ENCODE results near the gene TMEM179. TPM values are rescaled to one million over a fixed set of nuclear protein-coding genes. Genes with fewer than 3 reads are reported as not detected.

TMEM179 gene
- total RNA-seq, 2 donors from 2014 or later: 0.46 TPM; not detected in 1

DNA sequence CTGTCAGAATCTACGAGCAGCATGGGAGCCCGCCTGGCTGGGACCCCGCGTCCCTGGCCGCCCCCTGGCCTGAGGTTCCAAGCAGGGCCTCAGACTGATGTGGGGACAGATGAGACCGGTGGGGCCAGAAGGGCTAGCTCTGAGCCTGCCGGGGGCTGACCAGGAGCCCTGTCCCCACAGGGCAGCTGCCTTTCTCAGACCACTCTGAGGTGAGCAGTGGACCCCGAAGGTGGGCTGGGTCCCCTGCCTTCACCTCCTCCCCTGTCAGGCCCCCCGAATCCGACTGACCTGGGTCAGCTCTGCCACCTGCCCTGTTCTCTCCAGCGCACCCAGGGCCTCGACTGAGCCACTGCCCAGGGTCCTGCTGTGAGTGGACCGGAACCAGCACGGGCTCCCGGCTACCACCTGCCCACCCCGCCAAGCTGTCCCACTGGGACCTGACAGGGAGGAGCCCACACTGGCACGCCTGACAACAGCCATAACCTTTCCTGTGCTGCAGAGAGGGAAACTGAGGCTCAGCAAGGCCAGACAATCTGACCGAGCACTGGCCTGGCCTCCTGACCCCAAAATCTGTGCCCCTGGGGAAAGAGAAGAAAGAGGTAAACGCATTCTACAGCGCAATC is 29.7 kb upstream of the TMEM179 start:
- Mint-ChIP-seq H3K36me3 (ENCODE audit: insufficient read depth in 2 of 2) (peaks cover 0 to 2% of the 10 kb centered on the region in 2 donors), H3K9me3 (no peaks in the 10 kb centered on the region), H3K4me1 (ENCODE audit: low read depth) (no peaks in the 10 kb centered on the region), H3K27me3 (ENCODE audit: low read depth) (no peaks in the 10 kb centered on the region), H3K4me3 (no peak overlapping the region), H3K27ac (no peak overlapping the region)
- DNase-seq: no peak
- ATAC-seq (replicated peaks in 1 of 2): no peak

DNA sequence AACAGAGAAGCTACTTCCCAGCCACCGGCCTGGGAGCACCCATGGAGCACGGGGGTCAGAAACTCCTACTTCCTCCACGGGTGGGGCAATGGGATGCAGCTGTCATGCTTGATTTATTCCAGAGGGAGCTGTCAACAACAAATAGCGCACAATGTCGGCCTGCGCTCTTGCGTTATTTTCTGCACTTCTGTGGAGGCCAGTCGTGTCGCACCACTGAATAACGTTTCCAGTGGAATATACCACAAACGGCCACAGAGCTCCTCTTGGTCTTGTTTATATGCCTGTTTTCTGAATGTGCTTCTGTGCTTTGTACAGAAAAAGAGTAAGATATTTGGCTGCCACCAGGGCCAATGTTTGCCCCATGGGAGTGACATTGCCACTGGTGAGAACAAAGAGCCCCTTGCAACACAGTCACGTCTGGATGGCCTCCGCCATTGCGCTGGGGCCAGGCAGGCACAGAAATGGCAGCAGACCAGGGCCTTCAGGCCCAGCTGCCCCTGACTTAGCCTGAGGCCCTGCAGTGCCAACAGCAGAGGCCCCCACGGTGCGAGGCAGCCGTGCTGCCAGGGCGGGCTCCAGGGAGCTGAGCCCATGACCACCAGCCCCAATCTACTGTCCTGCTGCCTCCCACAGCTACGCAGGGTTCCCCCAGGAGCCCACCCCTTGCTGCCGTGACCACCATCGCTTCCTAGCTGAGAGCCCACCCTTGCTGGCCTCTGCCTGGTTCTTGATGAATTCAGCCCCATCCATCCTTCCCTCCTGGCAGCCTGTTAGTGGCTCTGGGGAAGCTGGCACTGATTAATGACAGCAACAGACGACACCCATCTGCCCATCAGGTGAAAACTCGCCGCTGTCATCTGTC is 28.9 kb upstream of the TMEM179 start:
- H3K36me3 Mint-ChIP-seq (ENCODE audit: insufficient read depth in 2 of 2): peaks cover 3 to 6% of the 10 kb centered on the region in 2 donors
- no peak overlapping the region for H3K27ac Mint-ChIP-seq
- no peaks in the 10 kb centered on the region for H3K4me1 Mint-ChIP-seq (ENCODE audit: low read depth)
- H3K4me3 Mint-ChIP-seq: no peak overlapping the region
- ATAC-seq (replicated peaks in 1 of 2): no peak
- H3K27me3 Mint-ChIP-seq (ENCODE audit: low read depth): no peaks in the 10 kb centered on the region
- no peak for DNase-seq
- peaks cover 0 to 4% of the 10 kb centered on the region in 2 donors for H3K9me3 Mint-ChIP-seq

DNA sequence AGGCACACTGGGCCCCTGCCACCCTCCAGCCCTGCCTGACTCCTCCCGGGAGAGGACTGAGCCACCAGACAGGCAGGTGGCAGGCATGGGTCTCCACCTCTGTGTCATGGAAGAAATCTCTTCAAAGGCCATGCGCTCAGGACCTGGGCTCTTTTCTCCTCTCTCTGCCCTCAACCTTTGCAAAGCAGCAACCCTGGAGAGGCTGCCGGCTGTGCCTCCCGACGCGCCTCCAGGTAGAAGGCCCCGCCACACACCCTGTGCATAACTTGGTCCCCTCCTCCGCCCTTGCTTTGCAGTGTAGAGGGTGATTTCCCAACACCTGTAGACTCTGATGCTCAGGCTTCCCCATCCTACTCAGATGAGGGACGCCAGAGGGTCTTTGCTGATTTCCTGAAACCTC is 28.2 kb upstream of the TMEM179 start:
- Mint-ChIP-seq H3K27me3 (ENCODE audit: low read depth) (no peaks in the 10 kb centered on the region), H3K9me3 (peaks cover 0 to 7% of the 10 kb centered on the region in 2 donors), H3K36me3 (ENCODE audit: insufficient read depth in 2 of 2) (peaks cover 3 to 10% of the 10 kb centered on the region in 2 donors), H3K27ac (no peak overlapping the region), H3K4me3 (no peak overlapping the region), H3K4me1 (ENCODE audit: low read depth) (no peaks in the 10 kb centered on the region)
- ATAC-seq (replicated peaks in 1 of 2) (no peak), DNase-seq (no peak)

DNA sequence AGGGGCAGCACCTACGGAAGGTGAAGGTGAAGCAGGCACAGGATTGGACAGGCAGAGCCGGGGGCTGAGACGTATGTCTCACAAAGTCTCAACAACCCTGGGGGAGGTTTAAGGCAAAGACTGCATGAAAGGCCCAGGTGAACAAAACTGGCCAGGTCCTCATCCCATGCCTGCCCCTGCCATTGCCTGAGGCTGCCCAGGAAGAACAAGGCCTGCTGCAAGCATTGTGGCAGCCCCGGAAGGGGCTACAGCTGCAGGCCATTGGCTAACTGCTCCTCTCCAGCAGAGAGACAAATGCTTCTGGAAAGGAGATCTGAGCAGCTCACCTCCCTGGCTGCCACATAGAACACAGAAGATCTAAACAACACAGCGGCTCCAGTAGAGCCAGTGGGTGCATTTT is 20.4 kb upstream of the TMEM179 start:
- peaks cover 6 to 13% of the 10 kb centered on the region in 2 donors for H3K9me3 Mint-ChIP-seq
- H3K36me3 Mint-ChIP-seq (ENCODE audit: insufficient read depth in 2 of 2): peaks cover 4 to 13% of the 10 kb centered on the region in 2 donors
- H3K4me3 Mint-ChIP-seq: no peak overlapping the region
- no peak for ATAC-seq (replicated peaks in 1 of 2)
- H3K27ac Mint-ChIP-seq: no peak overlapping the region
- DNase-seq: no peak
- H3K27me3 Mint-ChIP-seq (ENCODE audit: low read depth): peaks cover 14% of the 10 kb centered on the region
- no peaks in the 10 kb centered on the region for H3K4me1 Mint-ChIP-seq (ENCODE audit: low read depth)

DNA sequence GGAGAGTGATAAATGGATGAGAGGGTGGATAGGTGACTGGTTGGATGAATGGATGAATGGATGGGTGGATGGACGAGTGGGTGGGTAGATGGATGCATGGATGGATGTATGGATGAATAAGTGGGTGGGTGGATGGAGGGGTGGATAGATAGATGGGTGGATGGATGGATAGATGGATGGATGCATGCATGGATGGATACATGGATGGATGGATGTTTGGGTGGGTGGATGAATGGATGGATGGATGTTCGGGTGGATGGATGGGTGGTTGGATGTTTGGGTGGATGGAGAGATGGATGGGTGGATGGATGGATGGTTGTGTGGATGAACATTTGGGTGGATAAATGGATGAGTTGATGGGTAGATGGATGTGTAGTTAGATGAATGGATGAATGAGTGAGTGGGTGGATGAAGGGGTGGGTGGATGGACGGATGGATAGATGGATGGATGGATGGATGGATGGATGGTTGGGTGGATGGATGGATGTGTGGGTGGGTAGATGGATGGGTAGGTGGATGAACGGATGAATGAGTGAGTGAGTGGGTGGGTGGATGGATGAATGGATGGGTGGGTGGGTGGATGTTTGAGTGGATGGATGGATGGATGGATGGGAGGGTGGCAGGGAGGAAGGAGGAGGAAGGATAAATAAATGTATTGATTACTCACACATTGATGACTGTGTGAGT is 9.7 kb upstream of the TMEM179 start:
- Mint-ChIP-seq H3K9me3 (peaks cover 2 to 4% of the 10 kb centered on the region in 2 donors), H3K36me3 (ENCODE audit: insufficient read depth in 2 of 2) (no peaks in the 10 kb centered on the region), H3K4me3 (no peak overlapping the region), H3K27me3 (ENCODE audit: low read depth) (peaks cover 34% of the 10 kb centered on the region), H3K27ac (no peak overlapping the region), H3K4me1 (ENCODE audit: low read depth) (no peaks in the 10 kb centered on the region)
- no peak for DNase-seq
- ATAC-seq (replicated peaks in 1 of 2): no peak

DNA sequence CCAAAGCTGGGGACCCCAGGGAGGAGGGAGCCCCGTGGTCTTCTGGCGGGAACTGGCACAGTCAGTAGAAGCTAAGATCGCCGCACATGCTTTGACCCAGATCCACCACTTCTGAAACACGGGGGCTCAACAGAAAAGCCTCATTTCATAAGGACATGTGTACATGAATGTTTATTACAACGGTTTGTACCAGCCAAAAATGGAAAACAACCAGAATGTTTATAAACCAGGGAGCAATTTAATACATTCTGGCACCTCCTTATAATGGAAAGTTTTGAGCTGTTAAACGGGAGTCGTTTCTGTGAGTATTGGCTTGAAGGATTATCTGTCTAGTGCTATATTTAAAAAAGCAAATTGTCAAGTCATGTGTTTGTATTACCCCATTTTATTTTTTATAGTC is 7.3 kb upstream of the TMEM179 start:
- no peak overlapping the region for H3K27ac Mint-ChIP-seq

DNA sequence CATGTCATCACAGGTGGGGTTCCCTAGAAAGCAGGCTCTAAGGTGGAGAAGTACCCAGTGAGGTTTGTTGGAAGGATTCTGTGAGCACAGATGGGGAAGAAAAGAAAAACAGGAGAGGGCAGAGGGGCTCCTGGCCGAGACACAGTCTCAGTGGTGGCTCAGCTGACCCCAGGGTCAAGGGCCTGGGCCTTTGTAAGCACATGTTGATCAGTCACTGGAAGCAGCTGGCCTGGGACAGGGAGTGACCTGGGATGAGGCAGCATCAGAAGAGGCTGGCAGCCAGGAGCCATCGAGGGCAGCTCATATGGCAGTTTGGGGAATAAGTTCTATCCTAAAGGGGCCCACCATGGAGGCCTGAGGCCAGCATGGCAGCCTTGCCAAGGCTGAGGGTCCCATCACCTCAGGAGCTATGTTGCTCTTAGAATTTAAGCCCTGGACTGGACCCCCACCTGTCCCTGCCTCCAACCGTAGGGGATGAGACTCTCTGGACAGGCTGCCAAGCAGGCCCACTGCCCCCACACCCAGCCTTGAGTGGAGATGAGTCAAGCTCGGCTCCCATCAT is 6.3 kb upstream of the TMEM179 start:
- DNase-seq: no peak
- H3K27ac Mint-ChIP-seq: no peak overlapping the region

More for the DNA sequence above, 7.3 kb upstream of the TMEM179 start:
- Mint-ChIP-seq H3K9me3 (peaks cover 2 to 4% of the 10 kb centered on the region in 2 donors), H3K36me3 (ENCODE audit: insufficient read depth in 2 of 2) (no peaks in the 10 kb centered on the region), H3K4me1 (ENCODE audit: low read depth) (no peaks in the 10 kb centered on the region), H3K4me3 (no peak overlapping the region), H3K27me3 (ENCODE audit: low read depth) (peaks cover 19% of the 10 kb centered on the region)
- DNase-seq (no peak), ATAC-seq (replicated peaks in 1 of 2) (no peak)

DNA sequence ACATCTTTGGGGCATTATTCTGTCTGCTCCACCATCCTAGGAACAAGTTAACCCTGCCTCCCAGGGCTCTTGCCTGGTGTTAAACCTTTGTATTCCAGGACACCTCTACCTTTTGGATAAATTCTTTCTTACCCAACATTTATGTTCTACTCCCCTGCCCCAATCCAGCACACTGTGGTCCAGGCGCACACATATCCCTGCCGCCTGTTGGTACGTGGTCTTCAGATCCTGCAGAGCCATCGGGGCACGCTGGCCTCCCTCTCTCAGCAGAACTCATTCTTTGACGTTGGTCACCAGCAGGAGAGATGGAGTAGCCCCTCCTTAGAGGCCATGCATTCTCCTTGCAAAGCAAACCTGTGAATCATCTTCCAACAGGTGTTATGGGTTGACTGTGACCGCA is 5.1 kb upstream of the TMEM179 start:
- H3K4me3 Mint-ChIP-seq: no peak overlapping the region
- H3K27me3 Mint-ChIP-seq (ENCODE audit: low read depth): peaks cover 27% of the 10 kb centered on the region
- H3K36me3 Mint-ChIP-seq (ENCODE audit: insufficient read depth in 2 of 2): no peaks in the 10 kb centered on the region
- H3K9me3 Mint-ChIP-seq: peaks cover 2 to 4% of the 10 kb centered on the region in 2 donors
- H3K27ac Mint-ChIP-seq: no peak overlapping the region
- no peak for DNase-seq
- no peaks in the 10 kb centered on the region for H3K4me1 Mint-ChIP-seq (ENCODE audit: low read depth)
- no peak for ATAC-seq (replicated peaks in 1 of 2)

More for the DNA sequence above, 6.3 kb upstream of the TMEM179 start:
- H3K27me3 Mint-ChIP-seq (ENCODE audit: low read depth): peaks cover 16% of the 10 kb centered on the region
- ATAC-seq (replicated peaks in 1 of 2): no peak
- H3K36me3 Mint-ChIP-seq (ENCODE audit: insufficient read depth in 2 of 2): no peaks in the 10 kb centered on the region
- no peaks in the 10 kb centered on the region for H3K4me1 Mint-ChIP-seq (ENCODE audit: low read depth)
- no peak overlapping the region for H3K4me3 Mint-ChIP-seq
- H3K9me3 Mint-ChIP-seq: peaks cover 2 to 4% of the 10 kb centered on the region in 2 donors

DNA sequence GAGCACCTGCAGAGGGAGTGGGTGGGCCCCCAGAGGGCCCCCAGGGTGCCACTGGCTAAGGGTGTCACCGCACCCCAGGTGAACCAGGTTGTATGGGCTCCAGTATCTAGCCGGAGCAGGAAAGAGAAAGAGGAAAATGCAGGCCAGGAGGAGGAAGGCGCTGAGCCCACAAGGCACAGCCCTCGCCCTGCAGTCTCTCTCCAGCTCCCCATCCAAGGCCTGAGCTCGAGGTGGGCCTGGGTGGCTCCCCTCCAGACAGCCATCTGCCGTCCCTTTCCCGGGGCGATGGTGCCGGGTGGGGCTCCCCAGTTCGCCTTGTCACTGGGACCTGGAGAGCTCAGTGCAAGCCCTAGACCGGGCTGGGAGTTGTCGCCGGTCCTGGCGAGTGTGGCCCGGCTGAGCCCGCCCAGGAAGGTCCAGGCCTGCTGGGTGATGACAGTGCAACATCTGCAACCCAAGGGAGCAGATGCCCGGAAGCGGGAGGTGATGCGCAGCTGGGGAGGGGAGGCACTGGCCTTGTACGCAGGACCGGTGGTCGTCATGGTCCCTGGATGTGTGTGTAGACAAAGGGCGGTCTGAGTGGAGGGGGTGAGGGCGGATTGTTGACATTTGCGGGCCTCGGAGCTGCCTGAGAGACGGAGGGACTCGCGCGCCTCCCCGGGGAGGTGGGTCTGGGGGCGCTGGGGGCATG is 716 bp downstream of the TMEM179 start:
- peaks cover 34% of the 10 kb centered on the region for H3K27me3 Mint-ChIP-seq (ENCODE audit: low read depth)
- no peaks in the 10 kb centered on the region for H3K36me3 Mint-ChIP-seq (ENCODE audit: insufficient read depth in 2 of 2)
- no peak for DNase-seq
- H3K4me1 Mint-ChIP-seq (ENCODE audit: low read depth): peaks cover 6% of the 10 kb centered on the region
- no peaks in the 10 kb centered on the region for H3K9me3 Mint-ChIP-seq
- H3K27ac Mint-ChIP-seq: no peak overlapping the region
- peak overlapping the region in 1 of 2 donors; percentile 61 for H3K4me3 Mint-ChIP-seq
- ATAC-seq (replicated peaks in 1 of 2): no peak

DNA sequence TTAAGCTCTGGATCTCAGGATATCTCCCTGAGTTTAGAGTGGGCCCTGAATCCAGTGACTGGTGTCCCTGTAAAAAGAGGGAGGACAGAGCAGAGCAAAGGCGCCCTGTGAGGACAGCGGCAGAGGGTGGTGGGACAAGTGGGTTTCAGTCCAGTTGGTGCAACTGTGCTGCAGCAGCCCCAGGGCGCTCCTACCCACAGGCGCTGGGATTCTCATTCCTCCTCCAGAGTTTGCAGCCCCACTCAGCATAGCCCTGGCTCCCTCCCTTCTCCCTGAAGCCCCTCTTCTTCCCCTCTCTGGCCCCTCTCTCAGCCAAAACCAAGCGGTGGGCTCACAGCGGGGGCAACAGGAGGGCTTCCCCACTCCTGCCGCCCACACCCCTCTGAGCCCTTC is 1.6 kb downstream of the TMEM179 start:
- H3K36me3 Mint-ChIP-seq (ENCODE audit: insufficient read depth in 2 of 2): no peaks in the 10 kb centered on the region
- DNase-seq (no peak), ATAC-seq (replicated peaks in 1 of 2) (no peak)
- no peak overlapping the region for H3K4me3 Mint-ChIP-seq
- no peak overlapping the region for H3K27ac Mint-ChIP-seq
- no peaks in the 10 kb centered on the region for H3K9me3 Mint-ChIP-seq
- peaks cover 34% of the 10 kb centered on the region for H3K27me3 Mint-ChIP-seq (ENCODE audit: low read depth)
- peaks cover 6% of the 10 kb centered on the region for H3K4me1 Mint-ChIP-seq (ENCODE audit: low read depth)

DNA sequence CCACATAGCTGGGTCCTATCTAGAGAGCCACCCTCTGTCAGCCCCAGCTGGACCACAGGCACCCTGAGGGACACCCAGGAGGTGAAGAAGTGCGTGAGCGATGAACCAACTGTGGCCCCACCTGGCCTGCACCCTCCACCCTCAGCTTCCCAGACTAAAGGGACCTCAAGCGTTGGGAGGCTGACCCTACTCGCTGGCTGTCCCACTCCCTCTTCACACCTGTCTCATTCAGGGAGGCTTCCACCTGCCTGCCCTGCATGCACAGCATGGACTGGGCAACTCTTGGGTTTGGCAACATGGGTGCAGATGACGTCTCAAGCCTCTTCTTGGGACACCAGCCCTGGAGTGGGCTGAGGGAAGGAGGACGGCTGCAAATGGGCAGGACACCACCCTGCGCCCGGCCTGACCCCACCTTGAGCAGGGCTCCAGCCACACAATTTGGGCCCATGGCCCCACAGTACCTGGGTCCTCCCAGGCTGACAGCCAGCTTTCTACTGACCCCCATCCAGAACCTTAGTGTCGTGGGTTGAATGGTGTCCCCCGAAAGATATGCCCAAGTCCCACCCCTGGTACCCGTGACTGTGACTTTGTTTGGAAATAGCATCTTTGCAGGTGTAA is 2.1 kb downstream of the TMEM179 start:
- Mint-ChIP-seq H3K4me3 (no peak overlapping the region), H3K36me3 (ENCODE audit: insufficient read depth in 2 of 2) (no peaks in the 10 kb centered on the region), H3K27ac (no peak overlapping the region), H3K4me1 (ENCODE audit: low read depth) (peaks cover 6% of the 10 kb centered on the region), H3K27me3 (ENCODE audit: low read depth) (peaks cover 34% of the 10 kb centered on the region), H3K9me3 (no peaks in the 10 kb centered on the region)
- DNase-seq: no peak
- no peak for ATAC-seq (replicated peaks in 1 of 2)

DNA sequence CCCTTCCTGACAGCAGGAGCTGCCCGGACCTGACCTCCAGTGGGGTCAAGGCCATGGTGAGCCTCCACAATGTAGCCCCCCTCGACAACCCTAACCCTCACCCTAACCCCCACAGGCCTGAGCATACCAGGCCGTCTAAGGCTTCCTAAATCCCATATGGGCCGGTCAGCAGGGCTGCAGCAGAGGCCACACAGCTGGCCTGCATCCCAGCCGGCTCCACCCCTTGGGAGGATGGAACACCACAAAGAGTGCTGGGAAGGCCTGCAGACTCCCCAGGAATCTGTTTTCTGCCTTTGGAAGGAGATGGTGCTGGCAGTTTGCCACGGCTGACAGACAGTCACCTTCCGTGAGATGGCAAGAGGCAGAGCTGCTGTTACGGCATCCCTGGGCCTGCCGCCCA is 2.8 kb downstream of the TMEM179 start:
- Mint-ChIP-seq H3K4me1 (ENCODE audit: low read depth) (peaks cover 6% of the 10 kb centered on the region), H3K36me3 (ENCODE audit: insufficient read depth in 2 of 2) (no peaks in the 10 kb centered on the region), H3K27me3 (ENCODE audit: low read depth) (peaks cover 34% of the 10 kb centered on the region), H3K9me3 (no peaks in the 10 kb centered on the region), H3K4me3 (no peak overlapping the region), H3K27ac (no peak overlapping the region)
- no peak for ATAC-seq (replicated peaks in 1 of 2)
- DNase-seq: no peak
